Measurements from ENCODE around the gene C2orf92.
"Not testable (repeated sequence)": the region's sequence is repeated elsewhere in the genome, so short reads cannot be mapped to it uniquely, and the experiment has no call there.

C2orf92 gene

DNA sequence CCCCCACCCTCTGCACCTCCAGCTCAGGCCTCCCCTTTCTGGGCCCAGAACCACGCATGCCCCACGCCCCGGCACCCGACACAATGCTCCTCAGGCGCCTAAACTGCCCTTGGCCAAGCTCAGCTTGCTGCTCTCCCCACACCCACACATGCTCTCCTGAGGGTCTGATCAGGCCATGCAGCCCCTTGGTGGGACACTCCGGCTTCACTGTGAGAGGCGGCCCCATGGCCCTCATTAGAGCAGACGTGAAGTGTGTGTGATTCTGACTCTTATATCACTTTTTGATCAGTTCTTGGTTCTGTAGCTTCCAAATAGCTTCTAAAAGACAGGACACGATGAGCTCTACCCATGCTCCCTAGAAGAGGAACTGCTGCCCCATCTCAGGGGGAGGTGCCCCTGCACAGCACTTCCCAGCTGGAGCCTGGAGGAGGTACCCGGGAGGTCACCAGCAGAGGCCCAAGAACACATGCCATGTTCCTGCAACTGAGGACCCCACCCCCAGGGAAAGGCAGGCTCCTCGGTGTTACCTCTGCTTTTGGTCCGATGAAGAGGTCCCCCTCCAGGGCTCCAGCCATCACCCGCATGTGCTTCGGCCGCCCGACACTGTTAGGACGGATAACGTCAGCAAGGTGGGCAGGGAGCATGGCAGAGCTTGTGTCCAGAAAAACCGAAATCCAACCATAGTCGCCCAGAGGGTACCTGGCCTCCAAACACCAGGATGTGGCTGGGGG lies 9.3 kb upstream of the C2orf92 start:
- DNase-seq: no peak

DNA sequence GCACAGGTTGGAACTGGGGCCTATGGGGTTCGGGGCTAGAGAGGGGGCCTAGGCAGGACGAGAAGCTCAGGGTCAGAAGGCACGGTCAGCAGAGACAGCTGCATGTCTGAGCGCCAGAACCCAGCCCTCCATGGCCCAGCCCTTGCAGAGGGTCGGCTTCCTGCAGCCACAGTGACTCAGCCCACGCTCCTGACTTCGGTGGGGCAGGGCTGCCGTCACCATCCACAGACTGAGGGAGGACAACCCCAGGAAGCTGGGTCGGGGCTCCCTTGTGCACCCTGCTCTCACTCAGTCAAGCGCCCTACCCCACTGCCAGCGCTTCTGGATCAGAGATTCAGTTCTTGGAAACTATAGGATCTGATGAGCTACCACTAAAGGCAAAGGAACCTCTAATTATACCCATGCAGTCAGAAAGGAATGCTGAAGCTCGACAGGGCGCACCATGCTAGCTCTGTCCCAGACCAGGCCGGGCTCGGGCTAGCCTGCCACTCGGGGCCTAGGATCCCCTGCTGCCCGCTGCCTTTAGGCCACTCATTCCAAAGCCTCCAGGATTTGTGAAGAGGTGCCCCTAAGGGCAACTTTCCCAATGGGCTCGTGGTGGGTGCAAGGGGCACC lies 8.6 kb upstream of the C2orf92 start:
- DNase-seq: no peak

DNA sequence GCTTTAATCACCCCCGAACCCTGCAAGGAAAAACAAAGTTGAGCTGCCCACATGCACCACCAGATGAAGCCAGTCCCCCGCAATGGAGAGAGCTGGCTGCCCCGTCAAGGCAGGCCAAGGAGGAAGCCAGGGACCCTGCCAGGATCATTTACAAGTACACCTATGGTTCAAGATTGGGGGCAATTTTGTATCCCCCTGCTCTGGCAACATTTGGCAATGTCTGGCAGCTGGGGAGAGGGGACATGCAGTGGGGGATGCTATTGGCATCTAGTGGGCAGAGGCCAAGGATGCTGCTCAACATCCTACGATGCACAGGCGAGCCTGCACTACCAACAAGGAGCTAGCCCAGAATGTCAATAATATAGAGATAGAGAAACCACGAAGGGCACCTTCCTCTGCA lies 7.6 kb upstream of the C2orf92 start:
- no peak for DNase-seq

DNA sequence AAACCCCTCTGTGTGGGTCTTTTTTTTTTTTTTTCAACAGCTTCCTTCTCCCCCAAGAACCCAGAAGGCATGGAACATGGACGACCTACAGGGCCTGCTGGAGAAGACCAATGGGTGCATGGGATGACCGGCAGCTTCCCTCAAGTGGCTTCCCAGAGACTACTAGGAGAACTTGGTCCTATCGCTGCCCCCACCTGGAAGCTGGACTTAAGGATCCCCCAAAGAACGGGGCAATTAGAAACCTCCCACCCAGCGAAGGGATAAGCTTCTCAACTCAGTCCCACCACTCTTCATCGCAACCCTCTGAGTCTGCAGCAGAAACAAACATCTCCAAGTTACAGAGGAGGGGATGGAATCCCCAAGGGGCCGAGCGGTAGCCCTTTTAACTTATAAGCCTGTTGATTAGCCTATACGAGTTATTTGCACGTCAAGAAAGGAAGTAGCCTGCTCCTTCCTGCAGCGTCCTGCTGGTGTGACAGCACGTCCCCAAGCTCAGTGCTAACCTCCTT lies 7.1 kb upstream of the C2orf92 start:
- DNase-seq: no peak

DNA sequence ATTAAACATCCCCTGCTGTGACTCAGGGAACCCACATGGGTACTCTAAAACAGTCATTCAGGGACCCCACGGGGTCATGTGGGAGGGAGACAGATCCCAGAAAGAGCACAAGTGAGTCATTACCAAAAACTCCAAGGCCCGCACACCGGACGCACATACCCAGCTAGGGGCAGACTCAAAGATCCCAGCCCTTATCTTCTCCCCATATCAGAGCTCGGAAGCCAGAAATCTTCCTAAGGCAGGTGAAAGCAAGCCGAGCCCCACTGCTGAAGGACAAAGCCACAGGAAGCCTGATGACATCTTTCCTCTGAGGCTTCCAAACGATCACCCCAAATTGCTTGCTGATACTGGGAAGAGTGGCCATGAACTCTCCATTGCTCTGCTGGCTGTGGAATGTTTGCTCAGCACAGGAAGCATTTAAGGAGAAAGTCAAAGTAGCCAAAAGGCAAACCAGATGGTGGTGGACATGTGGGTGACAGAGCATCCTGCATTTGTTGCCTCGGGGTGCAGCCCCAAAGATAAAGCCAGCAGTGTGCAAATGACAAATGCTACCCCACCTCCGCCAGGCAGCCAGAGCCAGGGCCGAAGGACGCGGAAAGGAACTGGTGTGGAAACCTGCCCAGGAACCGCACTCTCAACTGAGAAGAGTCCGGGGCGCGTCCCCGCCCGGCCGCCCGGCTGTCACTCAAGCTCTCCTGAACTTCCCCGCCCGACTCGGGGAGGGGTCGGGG lies 6.5 kb upstream of the C2orf92 start:
- peak; percentile 85 for DNase-seq

DNA sequence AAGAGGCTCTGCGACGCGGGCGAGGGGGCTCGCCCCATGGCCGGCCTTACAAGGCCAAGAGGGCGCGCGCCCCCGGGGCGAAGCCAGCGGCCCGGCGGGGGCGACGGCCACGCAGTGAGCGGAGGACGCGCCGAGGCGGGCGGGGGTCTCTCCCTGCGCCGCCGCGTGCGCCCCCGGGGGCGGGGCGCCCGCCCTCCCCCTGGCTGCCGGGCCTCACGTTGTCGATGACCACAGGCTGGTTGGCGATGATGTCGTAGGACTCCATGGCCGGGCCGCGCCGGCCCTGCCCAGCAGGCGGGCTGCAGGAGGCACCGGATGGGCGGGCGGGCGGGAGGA lies 5.9 kb upstream of the C2orf92 start:
- no peak for DNase-seq

DNA sequence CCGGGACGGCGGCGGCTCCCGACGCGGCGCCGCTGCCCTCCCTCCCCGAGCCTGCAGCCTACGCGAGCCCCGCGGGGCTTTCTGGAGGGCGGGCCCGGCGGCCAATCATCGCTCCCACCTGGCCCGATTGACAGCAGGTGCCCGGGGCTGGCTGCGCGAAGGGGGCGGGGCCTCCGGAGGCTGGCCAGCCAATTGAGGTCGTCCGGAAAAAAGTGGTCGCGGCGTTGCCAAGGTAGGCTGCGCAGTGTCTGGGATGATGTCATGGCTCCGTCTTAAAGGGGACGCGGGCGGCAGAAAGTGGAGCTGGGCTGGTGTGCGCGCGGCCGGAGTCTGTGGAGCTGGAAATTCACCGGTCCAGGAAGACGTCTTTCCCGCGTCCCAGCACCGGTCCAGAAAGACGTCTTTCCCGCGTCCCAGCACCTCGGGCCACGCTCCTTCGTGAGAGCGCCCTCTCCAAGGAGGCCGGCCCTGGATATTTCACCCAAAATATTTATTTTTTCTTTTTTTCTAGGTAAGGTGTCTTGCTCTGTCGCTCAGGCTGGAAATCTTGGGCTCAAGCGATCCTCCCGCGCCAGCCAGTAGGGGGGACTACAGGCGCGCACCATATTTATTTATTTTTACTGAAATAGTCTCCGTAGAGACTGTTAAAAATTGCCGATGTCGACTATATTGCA lies 5.4 kb upstream of the C2orf92 start, which contains the start of gene ACTR1B:
Gene ACTR1B, minus strand, starts transcription at position 83 of the 674 bp plus-strand sequence. CDS start 154 bp downstream, outside the sequence.
- peak; percentile 98 for DNase-seq

DNA sequence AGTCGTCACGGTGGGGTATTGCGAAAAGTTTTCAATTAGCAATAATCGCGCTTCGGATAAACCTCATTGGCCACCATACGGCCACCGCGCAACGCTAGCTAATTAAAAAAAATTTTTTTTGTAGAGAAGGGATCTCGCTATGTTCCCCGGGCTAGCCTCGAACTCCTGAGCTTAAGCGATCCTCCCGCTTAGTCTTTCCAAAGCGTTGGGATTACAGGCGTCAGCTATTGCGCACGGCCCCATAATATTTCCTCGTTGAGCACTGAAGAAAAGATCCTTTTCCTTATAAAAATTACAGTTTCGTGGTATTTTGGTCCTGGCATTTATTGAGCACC lies 4.9 kb upstream of the C2orf92 start:
- no peak for DNase-seq

DNA sequence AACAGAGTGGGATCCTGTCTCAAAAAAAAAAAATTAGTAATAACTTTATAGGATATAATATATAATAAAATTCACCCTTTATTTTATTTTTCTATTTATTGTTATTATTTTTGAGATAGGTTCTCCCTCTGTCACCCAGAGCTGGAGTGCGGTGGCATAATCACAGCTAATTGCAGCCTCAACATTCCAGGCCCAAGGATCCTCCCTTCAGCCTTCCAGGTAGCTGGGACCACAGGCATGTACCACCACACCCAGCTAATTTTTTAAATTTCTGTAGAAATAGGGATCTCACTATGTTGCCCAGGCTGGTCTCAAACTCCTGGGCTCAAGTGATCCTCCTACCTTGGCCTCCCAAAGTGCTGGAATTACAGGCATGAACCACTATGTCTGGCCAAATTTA lies 958 bp downstream of the C2orf92 start:
- no peak for DNase-seq

DNA sequence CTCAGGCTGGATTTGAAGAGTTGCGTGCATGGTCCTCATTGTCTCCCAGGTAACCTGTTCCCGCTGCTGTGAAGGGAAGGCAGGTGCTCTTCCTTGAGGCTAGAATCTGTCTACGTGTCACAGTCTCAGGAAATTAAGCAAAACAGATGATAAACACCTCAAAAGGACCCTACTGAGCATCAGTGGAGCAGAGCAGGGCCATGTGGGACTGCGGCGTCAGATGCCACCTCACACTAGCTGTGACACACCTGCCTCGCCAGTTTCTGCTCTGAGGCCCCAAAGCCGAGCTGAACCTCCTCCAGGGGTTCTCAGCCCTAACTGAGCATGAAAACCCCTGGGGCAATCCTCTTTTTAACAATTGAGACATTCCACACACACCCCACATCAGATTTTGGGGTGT lies 2.0 kb downstream of the C2orf92 start:
- DNase-seq: no peak

DNA sequence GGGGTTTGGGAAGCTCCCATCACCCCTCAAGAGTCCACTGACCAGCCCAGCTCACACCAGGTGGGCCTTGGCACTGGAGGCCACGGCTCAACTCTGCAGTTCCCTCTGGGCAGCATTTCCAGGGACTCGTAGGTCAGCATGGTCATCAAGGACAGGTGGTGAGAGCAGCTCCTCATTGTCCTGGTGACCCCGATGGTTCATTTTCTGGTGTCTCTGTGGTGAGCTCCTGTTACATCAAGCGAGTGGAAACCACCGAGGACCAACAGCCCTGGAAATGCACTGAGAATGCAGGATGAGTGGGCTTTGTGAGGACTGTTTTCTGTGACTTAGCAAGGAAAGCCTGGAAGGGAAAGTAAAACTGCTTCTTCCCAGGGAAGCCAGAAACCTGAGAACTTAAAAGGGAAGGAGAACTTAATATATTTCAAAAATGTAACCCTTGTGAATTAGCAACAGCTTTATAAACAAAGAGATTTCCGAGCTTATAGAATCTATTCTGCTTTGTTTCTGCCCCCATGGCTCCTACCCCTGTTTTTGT lies 3.2 kb downstream of the C2orf92 start:
- not testable (repeated sequence) for DNase-seq

DNA sequence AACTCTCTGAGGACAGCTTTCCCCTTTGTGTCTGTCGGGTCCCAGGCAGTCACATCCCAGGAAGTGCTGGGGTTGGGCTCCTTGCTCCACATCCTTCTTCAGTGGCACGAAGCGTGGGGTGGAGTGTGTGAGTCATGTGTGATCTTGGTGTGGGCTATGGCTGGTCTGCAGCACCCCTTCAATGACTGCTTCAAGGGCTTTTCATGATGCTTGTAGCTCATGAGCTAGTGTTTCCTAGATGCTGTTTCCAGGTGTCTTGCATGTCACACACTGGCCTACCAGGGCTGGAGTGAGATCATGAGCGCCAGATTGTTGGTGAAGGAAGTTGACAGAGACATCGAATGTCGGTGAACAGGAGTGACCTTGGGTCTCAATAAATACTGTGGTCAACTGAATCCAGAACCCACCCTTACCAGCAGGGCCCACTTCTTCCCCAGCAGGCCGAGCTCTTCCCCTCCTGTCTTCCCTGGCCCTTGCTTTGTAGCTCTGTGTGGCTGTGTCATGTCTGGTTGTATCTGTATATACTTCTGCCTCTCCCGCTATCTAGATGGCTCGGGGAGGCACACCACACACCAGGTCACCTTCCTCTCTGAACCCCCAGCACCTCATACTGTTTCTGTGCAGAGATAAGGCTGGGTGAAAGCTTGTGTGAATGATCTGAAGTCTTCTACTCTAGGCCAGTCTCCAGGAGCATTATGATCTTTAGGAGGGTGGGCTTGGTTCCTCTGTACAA lies 3.8 kb downstream of the C2orf92 start:
- peak; percentile 17 for DNase-seq

DNA sequence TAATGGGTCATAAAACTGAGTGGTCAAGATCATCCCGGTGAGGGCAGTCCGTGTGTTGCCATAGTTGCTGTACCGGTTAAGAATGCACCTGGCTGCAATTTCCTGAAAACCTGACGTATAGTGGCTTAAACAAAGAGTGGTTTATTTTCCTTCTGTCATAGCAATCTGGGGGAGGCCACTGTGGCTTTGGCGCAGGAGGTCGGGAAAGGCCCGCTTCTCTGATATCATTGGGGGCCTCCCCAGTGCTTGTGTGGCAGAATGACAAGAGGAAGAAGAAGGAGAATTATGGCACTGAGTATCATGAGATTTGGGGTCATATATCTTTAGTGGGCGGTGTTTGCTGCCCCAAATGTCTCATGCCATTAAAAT lies 4.4 kb downstream of the C2orf92 start:
- DNase-seq: peak; percentile 18

DNA sequence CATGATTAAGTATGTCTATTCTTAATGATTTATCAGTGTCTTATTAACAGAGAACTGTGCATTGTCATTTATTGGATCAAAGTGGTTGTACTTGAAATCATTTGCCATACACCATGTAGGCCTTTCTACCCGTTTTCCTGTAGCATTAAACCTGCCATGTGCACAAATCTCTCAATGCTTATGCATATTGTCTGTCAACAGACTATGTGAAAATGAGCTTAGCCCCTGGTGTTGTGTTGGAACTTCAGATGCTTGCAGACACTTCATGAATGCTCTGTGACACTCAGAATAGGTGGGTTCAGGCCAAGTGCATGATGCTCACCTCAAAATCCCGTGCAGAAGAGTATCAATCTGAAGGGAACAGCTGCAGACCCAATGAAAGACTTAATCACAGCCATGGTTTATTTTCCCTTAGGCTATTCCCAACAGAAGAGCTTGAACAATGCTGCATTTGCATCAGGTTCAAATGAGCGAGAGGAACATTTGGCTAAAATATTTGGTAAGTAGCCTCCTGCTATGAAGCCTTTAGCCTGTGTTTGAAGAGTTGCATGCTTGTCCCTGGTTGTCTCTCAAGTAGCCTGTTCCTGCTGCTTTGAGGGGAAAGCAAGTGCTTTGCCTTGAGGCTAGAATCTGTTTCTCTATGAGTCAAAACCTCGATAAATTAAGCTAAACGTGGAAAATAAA lies 6.1 kb downstream of the C2orf92 start:
- no peak for DNase-seq

DNA sequence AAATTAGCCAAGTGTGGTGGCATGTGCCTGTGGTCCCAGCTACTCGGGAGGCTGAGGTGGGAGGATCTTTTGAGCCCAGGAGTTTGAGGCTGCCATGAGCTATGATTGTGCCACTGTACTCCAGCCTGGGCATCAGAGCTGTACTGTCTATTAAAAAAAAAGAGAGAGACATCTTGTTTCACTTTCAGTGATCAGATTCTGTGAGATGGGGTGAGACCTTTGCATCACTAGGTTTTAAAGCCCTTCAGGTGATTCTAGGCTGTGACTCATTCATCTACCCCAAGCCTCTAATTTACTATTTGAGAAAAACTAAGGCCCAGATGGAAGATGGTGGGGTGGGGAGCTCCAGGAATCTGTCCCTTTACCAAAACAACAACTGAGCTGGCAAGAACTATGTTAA lies 7.1 kb downstream of the C2orf92 start:
- DNase-seq: no peak

DNA sequence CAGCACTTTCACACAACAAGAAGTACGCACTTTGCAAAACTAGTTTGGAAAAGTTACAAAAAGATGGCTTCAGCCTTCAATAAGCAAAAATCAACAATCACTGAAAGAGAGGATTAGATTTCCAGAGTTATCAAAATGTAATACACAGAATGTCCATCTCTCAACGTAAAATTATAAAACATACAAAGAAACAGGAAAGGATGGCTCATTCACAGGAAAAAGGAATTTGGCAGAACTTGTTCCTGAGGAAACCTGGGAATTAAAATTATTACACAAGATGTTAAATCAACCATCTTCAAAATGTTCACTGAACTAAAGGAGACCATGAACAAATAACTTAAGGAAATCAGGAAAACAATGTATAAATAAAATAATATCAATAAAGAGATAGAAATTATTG lies 8.0 kb downstream of the C2orf92 start:
- DNase-seq: no peak

DNA sequence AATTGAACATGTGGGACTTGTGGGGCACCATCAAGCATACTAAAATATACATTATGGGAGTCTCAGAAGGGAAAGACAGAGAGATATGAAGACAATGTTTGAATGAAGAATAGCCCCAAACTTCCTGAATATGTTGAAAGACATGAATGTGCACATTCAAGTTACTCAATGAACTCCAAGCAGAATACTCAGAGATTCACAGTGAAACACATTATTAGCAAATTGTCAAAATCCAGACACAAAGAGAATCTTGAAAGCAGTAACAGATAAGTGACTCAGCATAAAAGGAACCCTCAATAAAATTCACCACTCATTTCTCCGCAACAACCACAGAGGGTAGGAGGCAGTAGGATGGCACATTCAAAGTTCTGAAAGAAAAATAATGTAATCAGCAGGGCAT lies 8.8 kb downstream of the C2orf92 start:
- DNase-seq: no peak

DNA sequence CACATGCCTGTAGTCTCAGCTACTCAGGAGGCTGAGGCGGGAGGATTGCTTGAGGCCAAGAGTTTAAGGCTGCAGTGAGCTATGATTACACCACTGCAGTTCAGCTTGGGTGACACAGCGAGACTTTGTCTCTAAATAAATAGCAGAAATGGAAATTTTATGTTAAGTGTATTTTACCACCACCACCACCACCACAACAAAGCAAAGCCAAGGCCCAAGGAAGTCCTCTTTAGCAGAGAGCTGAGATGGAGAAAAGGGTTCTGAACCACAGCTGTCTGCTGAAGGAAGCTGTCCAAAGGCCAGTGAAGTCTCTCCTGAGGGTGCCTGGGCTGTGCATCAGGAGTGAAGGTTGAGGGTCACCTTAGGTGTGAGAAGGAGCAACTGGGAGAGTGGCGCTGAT lies 17.7 kb downstream of the C2orf92 start:
- DNase-seq: not testable (repeated sequence)

DNA sequence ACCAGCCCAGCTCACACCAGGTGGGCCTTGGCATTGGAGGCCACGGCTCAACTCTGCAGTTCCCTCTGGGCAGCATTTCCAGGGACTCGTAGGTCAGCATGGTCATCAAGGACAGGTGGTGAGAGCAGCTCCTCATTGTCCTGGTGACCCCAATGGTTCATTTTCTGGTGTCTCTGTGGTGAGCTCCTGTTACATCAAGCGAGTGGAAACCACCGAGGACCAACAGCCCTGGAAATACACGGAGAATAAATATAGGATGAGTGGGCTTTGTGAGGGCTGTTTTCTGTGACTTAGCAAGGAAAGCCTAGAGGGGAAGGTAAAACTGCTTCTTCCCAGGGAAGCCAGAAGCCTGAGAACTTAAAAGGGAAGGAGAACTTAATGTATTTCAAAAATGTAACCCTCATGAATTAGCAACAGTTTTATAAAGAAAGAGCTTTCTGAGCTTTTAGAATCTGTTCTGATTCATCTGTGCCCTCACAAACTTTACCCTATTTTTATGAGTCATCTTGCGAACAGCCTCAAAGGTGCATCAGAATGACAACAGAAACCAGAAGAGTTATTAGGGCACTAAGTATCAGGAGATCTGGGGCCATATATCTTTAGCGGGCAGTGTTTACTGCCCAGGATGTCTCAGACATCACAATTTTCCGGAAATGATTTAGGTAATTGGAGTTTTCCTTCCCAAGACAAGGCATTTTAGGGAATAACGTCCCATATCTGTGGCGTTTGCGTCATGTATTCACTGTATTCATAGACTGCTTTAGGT lies 18.7 kb downstream of the C2orf92 start:
- DNase-seq: no peak

DNA sequence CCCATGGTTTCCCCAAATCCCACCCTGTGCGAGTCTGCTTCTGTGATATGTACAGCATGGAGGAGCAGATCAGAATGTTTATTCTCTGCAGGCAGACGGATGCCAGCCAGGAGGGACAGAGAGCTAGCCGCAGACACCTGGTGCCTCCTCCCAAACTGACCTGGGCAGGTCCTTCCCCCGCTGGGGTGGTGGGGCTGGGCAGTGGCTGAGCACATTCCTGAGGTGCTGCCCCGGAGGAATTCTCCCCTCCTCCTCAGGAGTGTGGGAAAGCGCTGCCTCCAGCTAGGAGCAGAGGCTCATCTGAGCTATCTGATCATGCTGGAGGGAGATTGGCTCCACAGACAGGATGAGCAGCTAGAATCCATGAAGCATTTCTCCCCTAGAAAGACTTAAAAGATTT lies 21.7 kb downstream of the C2orf92 start:
- no peak for DNase-seq

DNA sequence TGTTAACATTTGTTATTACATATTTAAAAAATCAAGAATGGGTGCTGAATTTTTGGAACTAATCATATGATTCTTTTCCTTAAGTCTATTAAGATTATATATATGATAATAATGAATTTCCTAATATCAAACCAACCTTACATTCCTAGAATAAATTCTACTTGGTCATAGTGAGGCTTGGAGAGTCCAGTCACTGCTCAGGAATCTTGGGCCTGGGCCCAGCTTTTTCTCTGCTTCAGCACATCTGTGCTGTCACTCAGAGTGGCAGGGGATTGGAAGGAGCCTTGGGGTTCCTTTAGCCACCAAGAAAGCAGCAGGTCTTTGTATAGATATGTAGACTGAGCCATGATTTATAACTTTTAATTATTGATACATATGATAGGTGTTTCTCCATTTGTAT lies 24.0 kb downstream of the C2orf92 start:
- DNase-seq: no peak
